Natural killer cell (primary cell): ENCODE measurements around the gene RBFOX2. TPM values are rescaled to one million over a fixed set of nuclear protein-coding genes. Genes with fewer than 3 reads are reported as not detected.
A peak's percentile ranks its signal among the peaks of the same experiment; 100 is the strongest.

Experiments
- ATAC-seq, 3 donors: fragments of 150-1000 bp in 2 of 3; fragments of 200-7000 bp in 1 of 3; cut with Tn5 transposase; 1 replicate in 1 of 3; 2 replicates in 2 of 3; pipeline ENCODE4 v1.10.0; 2021; ENCODE audit warnings: mild to moderate bottlenecking in 2 of 3, moderate library complexity in 2 of 3
- DNase-seq, 2 donors: peaks; one replicate each; pipeline versions ENCODE4 v3.0.0 to v3.0.0-alpha.2; 2013 to 2021; ENCODE audit warnings: mixed read lengths in 1 of 2
- H3K27ac ChIP-seq: one replicate; pipeline ENCODE4 v1.5.1; 2013; ENCODE audit warnings: mild to moderate bottlenecking, low read length
- H3K27me3 ChIP-seq: one replicate; pipeline ENCODE4 v1.6.1; 2013; ENCODE audit warnings: low read length; ENCODE audit not compliant: control insufficient read depth, insufficient read depth
- H3K36me3 ChIP-seq: one replicate; pipeline ENCODE4 v1.6.1; 2013; ENCODE audit warnings: low read length; ENCODE audit not compliant: control insufficient read depth, insufficient read depth
- H3K4me1 ChIP-seq: one replicate; pipeline ENCODE4 v1.6.1; 2013; ENCODE audit warnings: low read length; ENCODE audit not compliant: control insufficient read depth, insufficient read depth
- H3K4me3 ChIP-seq: one replicate; pipeline ENCODE4 v1.5.1; 2013; ENCODE audit warnings: low read length
- H3K9me3 ChIP-seq: one replicate; pipeline ENCODE4 v1.6.1; 2013; ENCODE audit warnings: low read length; ENCODE audit not compliant: control insufficient read depth, insufficient read depth
- H3K27ac Mint-ChIP-seq, 2 donors: one replicate each; pipeline ENCODE4 v1.8.0; 2022; ENCODE audit warnings: mild to moderate bottlenecking in 2 of 2, mixed read lengths in 2 of 2, moderate library complexity in 1 of 2
- H3K27me3 Mint-ChIP-seq, 2 donors: one replicate each; pipeline ENCODE4 v1.8.0; 2022; ENCODE audit warnings: low read depth in 2 of 2, mixed read lengths in 2 of 2
- H3K36me3 Mint-ChIP-seq: one replicate; pipeline ENCODE4 v1.8.0; 2022; ENCODE audit warnings: mixed read lengths
- H3K4me1 Mint-ChIP-seq, 2 donors: one replicate each; pipeline ENCODE4 v1.8.0; 2022; ENCODE audit warnings: mixed read lengths in 2 of 2
- H3K4me3 Mint-ChIP-seq: one replicate; pipeline ENCODE4 v1.8.0; 2022; ENCODE audit warnings: mild to moderate bottlenecking, moderate library complexity, mixed read lengths
- H3K9me3 Mint-ChIP-seq, 2 donors: one replicate each; pipeline ENCODE4 v1.8.0; 2022; ENCODE audit warnings: mixed read lengths in 2 of 2
- CTCF ChIP-seq: fragments of 200-600 bp; IDR thresholded peaks from one replicate; pipeline ENCODE4 v1.8.0; 2022; ENCODE audit warnings: antibody characterized with exemption
- WGBS: methylation state at CpG from one replicate; pipeline ENCODE4 v1.1.7; 2013; ENCODE audit warnings: missing lambda C conversion rate; ENCODE audit not compliant: insufficient coverage; 5-methylcytosine and 5-hydroxymethylcytosine counted together
- intact Hi-C: fragments of 100-400 bp; cut with micrococcal nuclease; formaldehyde crosslinking; loops from one replicate; pipeline ENCODE4 v1.14.2; 2022
- total RNA-seq, 4 donors: library from RNA; stranded (reverse); fragments of 120-200 nt in 1 of 4; gene quantifications; one replicate each; pipeline versions ENCODE4 v1.2.3 to v1.2.4, GENCODE V29; 2013 to 2022

RBFOX2 gene
- total RNA-seq, 3 donors from 2014 or later (not counting 1 experiment from before 2014, with no cell fraction given): 1.0 to 4.7 (median 3.0) TPM

GRCh38 chr22:35914665-35915476 lies 113.8 kb downstream of the RBFOX2 start:
- Mint-ChIP-seq H3K4me3 (no peak overlapping the region), H3K36me3 (no peaks in the 10 kb centered on the region), H3K9me3 (no peaks in the 10 kb centered on the region), H3K4me1 (peaks cover 0 to 7% of the 10 kb centered on the region in 2 donors), H3K27ac (no peak overlapping the region), H3K27me3 (peaks cover 13 to 16% of the 10 kb centered on the region in 2 donors)
- ATAC-seq: no peak
- H3K9me3 ChIP-seq: no peaks in the 10 kb centered on the region
- peak in 1 of 2 donors; percentile 19 for DNase-seq
- no peaks in the 10 kb centered on the region for H3K4me1 ChIP-seq
- H3K36me3 ChIP-seq: no peaks in the 10 kb centered on the region
- no peak overlapping the region for H3K4me3 ChIP-seq
- intact Hi-C loops: no loop called here
- H3K27me3 ChIP-seq: no peaks in the 10 kb centered on the region
- no peak for TF ChIP-seq CTCF
- WGBS: 20% methylated on average over 9 of the region's 9 CpGs
- H3K27ac ChIP-seq: no peak overlapping the region

- Mint-ChIP-seq H3K36me3 (no peaks in the 10 kb centered on the region), H3K4me3 (no peak overlapping the region), H3K9me3 (no peaks in the 10 kb centered on the region), H3K4me1 (peaks cover 0 to 7% of the 10 kb centered on the region in 2 donors), H3K27me3 (peaks cover 10 to 16% of the 10 kb centered on the region in 2 donors), H3K27ac (no peak overlapping the region)
- 81% methylated on average over 2 of the region's 2 CpGs for WGBS
- intact Hi-C loops: no loop called here
- TF ChIP-seq CTCF: no peak
- ATAC-seq: no peak
- no peak overlapping the region for H3K4me3 ChIP-seq
- no peaks in the 10 kb centered on the region for H3K4me1 ChIP-seq
- no peak overlapping the region for H3K27ac ChIP-seq
- H3K36me3 ChIP-seq: no peaks in the 10 kb centered on the region
- DNase-seq: no peak
- H3K9me3 ChIP-seq: no peaks in the 10 kb centered on the region
- H3K27me3 ChIP-seq: no peaks in the 10 kb centered on the region
These were observed 114.3 kb downstream of the RBFOX2 start for GRCh38 chr22:35914357-35914664.

- TF ChIP-seq CTCF: no peak
- DNase-seq (no peak), ATAC-seq (no peak)
- intact Hi-C loops: no loop called here
- H3K27me3 ChIP-seq: no peaks in the 10 kb centered on the region
- no peaks in the 10 kb centered on the region for H3K4me1 ChIP-seq
- no peak overlapping the region for H3K27ac ChIP-seq
- Mint-ChIP-seq H3K36me3 (no peaks in the 10 kb centered on the region), H3K4me1 (peaks cover 0 to 7% of the 10 kb centered on the region in 2 donors), H3K27me3 (peaks cover 10 to 16% of the 10 kb centered on the region in 2 donors), H3K9me3 (no peaks in the 10 kb centered on the region), H3K4me3 (no peak overlapping the region), H3K27ac (no peak overlapping the region)
- no peaks in the 10 kb centered on the region for H3K36me3 ChIP-seq
- no peak overlapping the region for H3K4me3 ChIP-seq
- WGBS: 96% methylated on average over 1 of the region's 1 CpG
- no peaks in the 10 kb centered on the region for H3K9me3 ChIP-seq
These were observed 114.7 kb downstream of the RBFOX2 start for GRCh38 chr22:35913925-35914324.

DNA sequence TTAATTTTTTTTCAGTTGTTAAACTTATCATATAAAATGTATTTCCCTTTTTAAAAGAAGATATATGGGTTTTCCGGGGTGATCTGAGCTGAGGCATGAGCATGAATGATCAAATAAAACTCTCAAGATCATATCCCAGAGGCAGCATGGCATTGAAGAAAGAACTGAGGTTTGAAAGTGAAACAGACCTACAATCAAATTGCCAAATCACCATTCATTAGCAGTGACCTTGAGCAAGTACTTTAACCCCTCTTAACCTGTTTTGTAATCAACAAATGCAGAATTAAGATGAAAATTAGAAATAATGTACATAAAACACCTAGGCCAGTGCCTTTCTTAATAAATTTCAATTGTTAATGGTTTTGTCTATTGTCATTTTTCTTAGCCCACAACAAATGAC lies 116.0 kb downstream of the RBFOX2 start:
- H3K4me3 Mint-ChIP-seq: no peak overlapping the region
- no CpG with 5 or more reads among the region's 1 CpG for WGBS
- no peaks in the 10 kb centered on the region for H3K4me1 ChIP-seq
- no peaks in the 10 kb centered on the region for H3K36me3 Mint-ChIP-seq
- H3K9me3 ChIP-seq: no peaks in the 10 kb centered on the region
- H3K36me3 ChIP-seq: no peaks in the 10 kb centered on the region
- no peak overlapping the region for H3K27ac ChIP-seq
- H3K4me3 ChIP-seq: no peak overlapping the region
- TF ChIP-seq CTCF: no peak
- H3K27me3 Mint-ChIP-seq: peaks cover 10 to 16% of the 10 kb centered on the region in 2 donors
- no peak for ATAC-seq
- H3K4me1 Mint-ChIP-seq: peaks cover 0 to 7% of the 10 kb centered on the region in 2 donors
- intact Hi-C loops: no loop called here
- no peaks in the 10 kb centered on the region for H3K27me3 ChIP-seq
- no peak overlapping the region for H3K27ac Mint-ChIP-seq
- H3K9me3 Mint-ChIP-seq: no peaks in the 10 kb centered on the region
- no peak for DNase-seq
